K562 (cell line): ENCODE results near the gene LLCFC1. TPM values are rescaled to one million over a fixed set of nuclear protein-coding genes. Genes with fewer than 3 reads are reported as not detected.

Experiments used
- ATAC-seq: fragments of 200-7000 bp; cut with Tn5 transposase; 3 replicates; pipeline ENCODE4 v1.9.1; 2020; ENCODE audit warnings: moderate library complexity
- BruUV-seq: library from RNA; stranded (reverse); fragments of 400-500 nt; replicated peaks from 2 replicates; lab custom pipeline; 2021; lab: Mats Ljungman, UMichigan
- CTCF ChIA-PET: fragments of 300-600 bp; formaldehyde crosslinking; extraction: SDS; loops from one replicate; lab custom pipeline; 2021; ENCODE audit warnings: low intra/inter-chr PET ratio; lab: Yijun Ruan, JAX
- POLR2A ChIA-PET: fragments of 300-600, 350-650 bp; sonication (Branson Sonifier 250); formaldehyde crosslinking; extraction: SDS; loops from one replicate; lab custom pipeline; 2021; ENCODE audit warnings: antibody characterized with exemption, inconsistent platforms; lab: Yijun Ruan, JAX
- DNase-seq, 4 experiments: peaks; one replicate each; pipeline versions ENCODE4 v3.0.0 to v3.0.0-alpha.2; 2011 to 2018; ENCODE audit warnings: low spot score in 3 of 4, mixed read lengths in 3 of 4; ENCODE audit errors: extremely low read depth in 1 of 4
- FAIRE-seq: peaks from 2 replicates; lab custom pipeline; 2011; peaks lifted over from hg19 to GRCh38; lab: Jason Lieb, UNC
- H2AFZ ChIP-seq: 2 replicates; pipeline ENCODE4 v1.6.0; 2011; ENCODE audit warnings: low read depth, low read length, control low read depth, inconsistent platforms
- H3K27ac ChIP-seq: fragments of 200-600 bp; 3 replicates; pipeline ENCODE4 v1.8.0; 2011; ENCODE audit warnings: low read depth, mild to moderate bottlenecking, control low read depth, inconsistent platforms, low read length, moderate library complexity, mixed read lengths; ENCODE audit errors: extremely low read depth
- H3K27me3 ChIP-seq, 2 experiments: fragments of 300-600 bp in 1 of 2; 2 replicates in 1 of 2; 3 replicates in 1 of 2; pipeline versions ENCODE4 v1.6.0 to v1.8.0; 2011; ENCODE audit warnings: inconsistent platforms in 2 of 2, low read length in 2 of 2, mild to moderate bottlenecking in 1 of 2, mixed read lengths in 1 of 2, moderate library complexity in 1 of 2; ENCODE audit not compliant: control insufficient read depth in 2 of 2, insufficient read depth in 2 of 2
- H3K36me3 ChIP-seq: fragments of 300-600 bp; 3 replicates; pipeline ENCODE4 v1.8.0; 2011; ENCODE audit warnings: mild to moderate bottlenecking, low read length, inconsistent platforms; ENCODE audit not compliant: control insufficient read depth, insufficient read depth
- H3K4me1 ChIP-seq, 2 experiments: fragments of 200-600 bp in 1 of 2; replicated peaks in 1 of 2; 2 replicates in 1 of 2; 3 replicates in 1 of 2; pipeline versions ENCODE4 v1.5.1 to v1.8.0; 2011; ENCODE audit warnings: inconsistent platforms in 2 of 2, low read length in 2 of 2, mild to moderate bottlenecking in 1 of 2, mixed read lengths in 1 of 2, moderate library complexity in 1 of 2; ENCODE audit not compliant: control insufficient read depth in 2 of 2, insufficient read depth in 2 of 2
- H3K4me2 ChIP-seq: 2 replicates; pipeline ENCODE4 v1.6.1; 2011; ENCODE audit warnings: low read length, control low read depth, inconsistent platforms, mixed read lengths; ENCODE audit not compliant: insufficient read depth
- H3K4me3 ChIP-seq: fragments of 200-600 bp; sonication (generic), shearing (Covaris generic); 2 replicates; pipeline ENCODE4 v1.5.1; 2016; ENCODE audit warnings: control low read depth, inconsistent platforms
- H3K79me2 ChIP-seq: fragments of 200-600 bp; 3 replicates; pipeline ENCODE4 v1.8.0; 2011; ENCODE audit warnings: low read length, inconsistent platforms; ENCODE audit not compliant: control insufficient read depth, insufficient read depth
- H3K9ac ChIP-seq, 2 experiments: 2 replicates each; pipeline versions ENCODE4 v1.6.0 to v1.6.1; 2011; ENCODE audit warnings: low read depth in 2 of 2, low read length in 2 of 2, control low read depth in 1 of 2, inconsistent platforms in 1 of 2, mild to moderate bottlenecking in 1 of 2, mixed read lengths in 1 of 2; ENCODE audit not compliant: insufficient read depth in 1 of 2
- H3K9me1 ChIP-seq: one replicate; pipeline ENCODE4 v1.6.0; 2011; ENCODE audit warnings: inconsistent platforms, mild to moderate bottlenecking, low read length, moderate library complexity; ENCODE audit not compliant: control insufficient read depth, insufficient read depth
- H3K9me3 ChIP-seq: replicated peaks from 2 replicates; pipeline ENCODE4 v1.5.1; 2011; ENCODE audit warnings: low read depth, low read length, inconsistent platforms; ENCODE audit not compliant: control insufficient read depth, insufficient read depth
- H4K20me1 ChIP-seq: replicated peaks from 2 replicates; pipeline ENCODE4 v1.6.1; 2011; ENCODE audit warnings: low read length, inconsistent platforms, mixed read lengths; ENCODE audit not compliant: control insufficient read depth, insufficient read depth
- EZH2 ChIP-seq: IDR thresholded peaks from 2 replicates; pipeline ENCODE4 v1.6.1; 2012; ENCODE audit warnings: low read depth, mild to moderate bottlenecking, inconsistent platforms, low read length, borderline replicate concordance
- JUND ChIP-seq, 2 experiments: IDR thresholded peaks; 2 replicates in 1 of 2; 3 replicates in 1 of 2; pipeline ENCODE4 v1.6.1; 2011; ENCODE audit warnings: borderline replicate concordance in 2 of 2, low read depth in 2 of 2, low read length in 2 of 2, improper control_type of control experiment in 1 of 2, missing biosample characterization in 1 of 2, missing genetic modification characterization in 1 of 2, missing genetic modification reagents in 1 of 2
- TEAD1 ChIP-seq, 2 experiments: fragments of 450-650 bp in 1 of 2; sonication (generic) in 1 of 2; formaldehyde crosslinking; IDR thresholded peaks; 2 replicates each; pipeline versions ENCODE4 v1.4.0 to v1.8.0; 2020 to 2022; ENCODE audit warnings: mild to moderate bottlenecking in 2 of 2, missing genetic modification reagents in 1 of 2
- WGBS: fragments of 100-300 bp; shearing (Covaris generic); methylation state at CpG from one replicate; pipeline ENCODE4 v1.1.6; 2016; ENCODE audit warnings: low coverage, mixed read lengths; ENCODE audit not compliant: insufficient coverage; ENCODE audit errors: missing lambda C conversion rate; 5-methylcytosine and 5-hydroxymethylcytosine counted together
- in situ Hi-C: fragments of 300-500 bp; cut with MboI; formaldehyde crosslinking; loops from 4 replicates; pipeline ENCODE4 v1.15.0; 2018; ENCODE audit warnings: inconsistent platforms, mixed read lengths
- intact Hi-C: fragments of 100-400 bp; cut with micrococcal nuclease; formaldehyde crosslinking; loops from 2 replicates; pipeline ENCODE4 v1.14.2; 2022
- polyA plus RNA-seq, 8 experiments: library from polyadenylated mRNA; depleted of rRNA in 4 of 8; stranded (reverse) in 5 of 8; unstranded in 3 of 8; fragments of >200 nt; fragmentation: Nextera tagmentation in 2 of 8; fragmentation: Illumina TruSeq in 1 of 8; extraction: Ambion mirVana in 2 of 8; extraction: Trizol in 1 of 8; gene quantifications; 2 replicates each; pipeline versions ENCODE4 v1.2.1 to v1.2.3, GENCODE V29; 2011 to 2014; ENCODE audit warnings: inconsistent platforms in 1 of 8, missing spikeins in 1 of 8
- total RNA-seq, 7 experiments: library from RNA; depleted of rRNA in 6 of 7; stranded (reverse); fragments of >200 nt in 6 of 7; fragmentation: Illumina TruSeq in 2 of 7; extraction: Trizol in 2 of 7; gene quantifications; 2 replicates each; pipeline versions ENCODE4 v1.2.1 to v1.2.3, GENCODE V29; 2011 to 2021; ENCODE audit warnings: low replicate concordance in 1 of 7
- TF ChIP-seq, protein P1 (sequence below): fragments of 450-650 bp; formaldehyde crosslinking; IDR thresholded peaks from 2 replicates; pipeline ENCODE4 v1.4.0; 2020; ENCODE audit warnings: mild to moderate bottlenecking, moderate library complexity

The LLCFC1 gene
- total and polyA plus RNA-seq, 9 of the 15 experiments (the other 6 are each of a cell fraction or from before 2014, with no cell fraction given), result not detected

DNA sequence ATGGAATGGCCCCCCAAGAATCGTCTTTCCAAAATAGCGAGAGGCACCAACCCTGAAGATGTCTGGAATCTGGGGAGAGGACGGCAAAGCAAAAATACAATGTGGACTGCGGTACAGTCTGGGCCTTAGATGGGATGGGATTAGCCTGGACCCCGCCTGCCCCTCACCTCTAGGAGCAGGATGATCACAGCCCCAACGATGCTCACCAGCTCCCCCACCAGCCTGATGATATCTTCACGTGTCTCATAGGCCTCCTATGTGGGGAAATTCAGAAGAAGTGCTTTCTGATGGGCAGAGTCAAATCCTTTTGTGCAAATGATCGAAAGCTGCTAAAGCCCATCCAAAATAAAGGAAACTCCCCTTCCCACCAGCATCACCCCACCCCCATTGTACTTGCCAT, 24.0 kb upstream of the LLCFC1 start (continued):
- TF ChIP-seq, protein P1, sequence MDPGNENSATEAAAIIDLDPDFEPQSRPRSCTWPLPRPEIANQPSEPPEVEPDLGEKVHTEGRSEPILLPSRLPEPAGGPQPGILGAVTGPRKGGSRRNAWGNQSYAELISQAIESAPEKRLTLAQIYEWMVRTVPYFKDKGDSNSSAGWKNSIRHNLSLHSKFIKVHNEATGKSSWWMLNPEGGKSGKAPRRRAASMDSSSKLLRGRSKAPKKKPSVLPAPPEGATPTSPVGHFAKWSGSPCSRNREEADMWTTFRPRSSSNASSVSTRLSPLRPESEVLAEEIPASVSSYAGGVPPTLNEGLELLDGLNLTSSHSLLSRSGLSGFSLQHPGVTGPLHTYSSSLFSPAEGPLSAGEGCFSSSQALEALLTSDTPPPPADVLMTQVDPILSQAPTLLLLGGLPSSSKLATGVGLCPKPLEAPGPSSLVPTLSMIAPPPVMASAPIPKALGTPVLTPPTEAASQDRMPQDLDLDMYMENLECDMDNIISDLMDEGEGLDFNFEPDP, result no peak
- TF ChIP-seq, all 486 proteins: peak for 0

DNA sequence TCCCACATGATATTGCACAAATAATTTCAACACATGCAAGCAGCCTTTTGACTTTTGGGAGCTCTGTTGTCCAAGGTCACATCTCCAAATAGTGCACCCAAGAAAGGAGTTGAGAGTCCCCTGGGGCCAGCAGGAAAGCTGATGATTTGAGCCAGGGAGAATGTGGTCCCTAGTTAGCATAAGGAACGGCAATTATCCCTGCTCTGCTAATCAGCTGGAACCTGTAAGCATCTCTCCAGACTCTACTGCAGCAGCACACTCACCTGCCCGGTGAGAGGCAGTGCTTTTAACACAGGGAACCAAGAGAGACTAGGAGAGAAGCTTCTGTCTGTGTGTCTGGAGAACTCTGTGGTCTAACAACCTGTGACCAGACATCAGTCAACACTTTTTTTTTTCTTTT, 22.8 kb upstream of the LLCFC1 start:
- H3K4me3 ChIP-seq, result no peak overlapping the region
- H3K9me3 ChIP-seq, result no peaks in the 10 kb centered on the region
- TF ChIP-seq TEAD1 (CRISPR knock-in tag; IDR thresholded peaks at IDR 0.05) (no peak), JUND (IDR thresholded peaks at IDR 0.05; ENCODE audit: borderline replicate concordance, low read depth, low read length) (no peak), JUND (tag; IDR thresholded peaks at IDR 0.05; ENCODE audit: borderline replicate concordance, low read depth, low read length) (no peak), EZH2 (no peak)
- H3K27me3 ChIP-seq, result peaks cover 10 to 46% of the 10 kb centered on the region in 2 experiments; a peak in 4 of 5 replicates
- no peaks in the 10 kb centered on the region for H3K79me2 ChIP-seq
- H2AFZ ChIP-seq, result no peak overlapping the region
- H3K9me1 ChIP-seq, result no peaks in the 10 kb centered on the region
- no peak for DNase-seq
- no peak for FAIRE-seq
- H3K27ac ChIP-seq, result no peak overlapping the region
- no TSS peak for BruUV-seq
- H3K4me2 ChIP-seq, result no peak overlapping the region
- CTCF ChIA-PET, result interaction anchor here (1.2 kb wide), 1 partner anchor 95 kb away, joined by 4 read pairs; no protein-coding TSS in a partner anchor
- in situ Hi-C loops (no loop called here), intact Hi-C loops (no loop called here)
- 0% methylated on average over 2 of the region's 2 CpGs for WGBS
- H4K20me1 ChIP-seq, result no peaks in the 10 kb centered on the region
- H3K4me1 ChIP-seq, result no peaks in the 10 kb centered on the region
- POLR2A ChIA-PET, result no interaction called here
- no peak; the same call in 2 of the 3 replicates for ATAC-seq
- H3K9ac ChIP-seq, result no peak overlapping the region
- H3K36me3 ChIP-seq, result no peaks in the 10 kb centered on the region
